HepG2 (cell line): ENCODE results near the gene C14orf93. TPM values are rescaled to one million over a fixed set of nuclear protein-coding genes. Genes with fewer than 3 reads are reported as not detected.

ENCODE experiments used
- ATF4 ChIP-seq, 2 experiments: fragments of 450-650 bp in 1 of 2; sonication (generic) in 1 of 2; formaldehyde crosslinking; IDR thresholded peaks; 2 replicates each; pipeline versions ENCODE4 v1.5.0 to v1.8.0; 2020 to 2022; ENCODE audit warnings: mild to moderate bottlenecking in 1 of 2, missing genetic modification reagents in 1 of 2
- CHD2 ChIP-seq: IDR thresholded peaks from 2 replicates; pipeline ENCODE4 v1.6.1; 2011; ENCODE audit warnings: low read depth, low read length, improper control_type of control experiment
- MBNL3 ChIP-seq: fragments of 250-450 bp; sonication (Bioruptor Pico); conservative IDR thresholded peaks from 2 replicates; pipeline ENCODE4 v1.8.0; 2022; ENCODE audit warnings: mild to moderate bottlenecking, inconsistent platforms
- MLLT10 ChIP-seq: sonication (generic); formaldehyde crosslinking; IDR thresholded peaks from 2 replicates; pipeline ENCODE4 v1.4.0; 2020; ENCODE audit warnings: missing genetic modification reagents
- NCOR1 ChIP-seq: fragments of 200-600 bp; sonication (generic); IDR thresholded peaks from 2 replicates; pipeline ENCODE4 v1.7.0; 2017; ENCODE audit warnings: antibody characterized with exemption, low read length, borderline replicate concordance
- NR3C1 ChIP-seq: sonication (generic); formaldehyde crosslinking; IDR thresholded peaks from 2 replicates; pipeline ENCODE4 v1.4.0; 2020; ENCODE audit warnings: missing genetic modification reagents
- SMAD9 ChIP-seq: sonication (generic); formaldehyde crosslinking; IDR thresholded peaks from 2 replicates; pipeline ENCODE4 v1.5.1; 2020; ENCODE audit warnings: mild to moderate bottlenecking, missing genetic modification reagents
- SP4 ChIP-seq: sonication (generic); formaldehyde crosslinking; IDR thresholded peaks from 2 replicates; pipeline ENCODE4 v1.8.1; 2023; ENCODE audit warnings: mild to moderate bottlenecking, missing genetic modification reagents
- TAF15 ChIP-seq: fragments of 200-400 bp; formaldehyde crosslinking; IDR thresholded peaks from one replicate; pipeline ENCODE4 v1.6.1; 2018; ENCODE audit warnings: mild to moderate bottlenecking, low read depth, low read length; ENCODE audit not compliant: poor library complexity, severe bottlenecking
- ZBTB25 ChIP-seq: IDR thresholded peaks from 2 replicates; pipeline ENCODE4 v1.6.1; 2018; ENCODE audit warnings: missing genetic modification reagents
- ZFP41 ChIP-seq: sonication (generic); formaldehyde crosslinking; IDR thresholded peaks from 2 replicates; pipeline ENCODE4 v1.4.0; 2020; ENCODE audit warnings: mild to moderate bottlenecking, missing genetic modification reagents, borderline replicate concordance
- ZNF282 ChIP-seq: fragments of 450-650 bp; IDR thresholded peaks from 2 replicates; pipeline ENCODE4 v1.6.1; 2018; ENCODE audit not compliant: partially characterized antibody
- ZNF780A ChIP-seq: sonication (generic); formaldehyde crosslinking; IDR thresholded peaks from 2 replicates; pipeline ENCODE4 v1.8.0; 2022; ENCODE audit warnings: mild to moderate bottlenecking, missing genetic modification reagents, moderate library complexity
- ZSCAN25 ChIP-seq: sonication (generic); formaldehyde crosslinking; IDR thresholded peaks from 2 replicates; pipeline ENCODE4 v1.8.0; 2022; ENCODE audit warnings: mild to moderate bottlenecking, missing genetic modification reagents
- polyA plus RNA-seq, 8 experiments: library from polyadenylated mRNA; depleted of rRNA in 3 of 8; stranded (reverse) in 7 of 8; unstranded in 1 of 8; fragments of >200 nt; fragmentation: Illumina TruSeq in 4 of 8; extraction: Trizol in 4 of 8; gene quantifications; 2 replicates each; pipeline versions ENCODE4 v1.2.1 to v1.2.3, GENCODE V29; 2011 to 2016; ENCODE audit warnings: low read depth in 4 of 8, missing spikeins in 1 of 8, mixed read lengths in 1 of 8; ENCODE audit not compliant: insufficient read depth in 1 of 8
- total RNA-seq, 5 experiments: library from RNA; depleted of rRNA; stranded (reverse); fragments of >200 nt; fragmentation: Illumina TruSeq; extraction: Trizol; gene quantifications; 2 replicates each; pipeline ENCODE4 v1.2.3, GENCODE V29; 2016; ENCODE audit warnings: low read depth in 1 of 5
- TF ChIP-seq, protein P1 (sequence below), 2 experiments: IDR thresholded peaks; 2 replicates each; pipeline ENCODE4 v1.6.1; 2011 to 2012; ENCODE audit warnings: low read length in 2 of 2, borderline replicate concordance in 1 of 2, low read depth in 1 of 2, mild to moderate bottlenecking in 1 of 2, moderate library complexity in 1 of 2

Gene C14orf93
- total and polyA plus RNA-seq, 2 of the 13 experiments (the other 11 are each of a cell fraction or from before 2014, with no cell fraction given), result 11.4 to 22.5 TPM

- TF ChIP-seq ZBTB25 (CRISPR knock-in tag) (peak; percentile 30; the same call in 1 of the 2 replicates), ZNF780A (CRISPR knock-in tag) (no peak), SMAD9 (CRISPR knock-in tag) (0 out of 2 replicates have a peak, but pooled peaks have one; percentile 88), ZNF282 (no peak), NCOR1 (0 out of 2 replicates have a peak, but pooled peaks have one; percentile 9), MLLT10 (CRISPR knock-in tag) (no peak), SP4 (CRISPR knock-in tag) (peak; percentile 95), TAF15 (no peak), ZSCAN25 (no peak), MBNL3 (CRISPR knock-in tag) (no peak), ATF4 (CRISPR knock-in tag; IDR thresholded peaks at IDR 0.05) (no peak), ZFP41 (0 out of 2 replicates have a peak, but pooled peaks have one; percentile 22), CHD2 (no peak), NR3C1 (CRISPR knock-in tag) (no peak)
- TF ChIP-seq, protein P1, sequence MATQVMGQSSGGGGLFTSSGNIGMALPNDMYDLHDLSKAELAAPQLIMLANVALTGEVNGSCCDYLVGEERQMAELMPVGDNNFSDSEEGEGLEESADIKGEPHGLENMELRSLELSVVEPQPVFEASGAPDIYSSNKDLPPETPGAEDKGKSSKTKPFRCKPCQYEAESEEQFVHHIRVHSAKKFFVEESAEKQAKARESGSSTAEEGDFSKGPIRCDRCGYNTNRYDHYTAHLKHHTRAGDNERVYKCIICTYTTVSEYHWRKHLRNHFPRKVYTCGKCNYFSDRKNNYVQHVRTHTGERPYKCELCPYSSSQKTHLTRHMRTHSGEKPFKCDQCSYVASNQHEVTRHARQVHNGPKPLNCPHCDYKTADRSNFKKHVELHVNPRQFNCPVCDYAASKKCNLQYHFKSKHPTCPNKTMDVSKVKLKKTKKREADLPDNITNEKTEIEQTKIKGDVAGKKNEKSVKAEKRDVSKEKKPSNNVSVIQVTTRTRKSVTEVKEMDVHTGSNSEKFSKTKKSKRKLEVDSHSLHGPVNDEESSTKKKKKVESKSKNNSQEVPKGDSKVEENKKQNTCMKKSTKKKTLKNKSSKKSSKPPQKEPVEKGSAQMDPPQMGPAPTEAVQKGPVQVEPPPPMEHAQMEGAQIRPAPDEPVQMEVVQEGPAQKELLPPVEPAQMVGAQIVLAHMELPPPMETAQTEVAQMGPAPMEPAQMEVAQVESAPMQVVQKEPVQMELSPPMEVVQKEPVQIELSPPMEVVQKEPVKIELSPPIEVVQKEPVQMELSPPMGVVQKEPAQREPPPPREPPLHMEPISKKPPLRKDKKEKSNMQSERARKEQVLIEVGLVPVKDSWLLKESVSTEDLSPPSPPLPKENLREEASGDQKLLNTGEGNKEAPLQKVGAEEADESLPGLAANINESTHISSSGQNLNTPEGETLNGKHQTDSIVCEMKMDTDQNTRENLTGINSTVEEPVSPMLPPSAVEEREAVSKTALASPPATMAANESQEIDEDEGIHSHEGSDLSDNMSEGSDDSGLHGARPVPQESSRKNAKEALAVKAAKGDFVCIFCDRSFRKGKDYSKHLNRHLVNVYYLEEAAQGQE (IDR thresholded peaks at IDR 0.05; ENCODE audit: borderline replicate concordance in 1 of 2, low read depth in 1 of 2, low read length in 2 of 2), result peak in 1 of 2 experiments; percentile 72; a peak in 2 of 4 replicates
Observed at GRCh38 chr14:23009939-23010726, at the start of gene C14orf93 (continued).
